Brain microvascular endothelial cell (primary cell): ENCODE results near the gene FBLN1.

Experiments
- DNase-seq: peaks from one replicate; pipeline ENCODE4 v3.0.0-alpha.2; 2020
- H3K27ac ChIP-seq: fragments of 250-450 bp; sonication (Bioruptor Pico); 2 replicates; pipeline ENCODE4 v1.5.1; 2020; ENCODE audit warnings: mild to moderate bottlenecking, moderate library complexity
- H3K27me3 ChIP-seq: fragments of 250-450 bp; sonication (Bioruptor Pico); replicated peaks from 2 replicates; pipeline ENCODE4 v1.5.1; 2020; ENCODE audit warnings: mild to moderate bottlenecking
- H3K36me3 ChIP-seq: fragments of 250-450 bp; sonication (Bioruptor Pico); replicated peaks from 2 replicates; pipeline ENCODE4 v1.5.1; 2020; ENCODE audit warnings: mild to moderate bottlenecking
- H3K4me3 ChIP-seq: 2 replicates; pipeline ENCODE4 v1.5.1; 2011; ENCODE audit warnings: low read depth, mild to moderate bottlenecking, control low read depth, low read length, moderate library complexity
- CTCF ChIP-seq: IDR thresholded peaks from 2 replicates; pipeline ENCODE4 v1.5.1; 2011; ENCODE audit warnings: low read depth, mild to moderate bottlenecking, moderate library complexity, low read length, control low read depth, inconsistent platforms; ENCODE audit errors: missing control alignments
- in situ Hi-C: cut with HindIII; loops from 2 replicates; pipeline ENCODE4 v1.10.0; 2017; ENCODE audit warnings: low sequenced_read_pairs, low pct_ligation_motif_present

FBLN1 gene

GRCh38 chr22:45644714-45645113 lies 142.0 kb downstream of the FBLN1 start:
- no peak for TF ChIP-seq CTCF
- H3K27me3 ChIP-seq = no peaks in the 10 kb centered on the region
- no peak overlapping the region for H3K4me3 ChIP-seq
- in situ Hi-C loops = no loop called here
- H3K36me3 ChIP-seq = no peaks in the 10 kb centered on the region
- no peak for DNase-seq
- no peak overlapping the region for H3K27ac ChIP-seq

- no peaks in the 10 kb centered on the region for H3K27me3 ChIP-seq
- peak overlapping the region; percentile 31 for H3K4me3 ChIP-seq
- in situ Hi-C loops = no loop called here
- no peak for DNase-seq
- TF ChIP-seq CTCF = no peak
- H3K36me3 ChIP-seq = no peaks in the 10 kb centered on the region
- H3K27ac ChIP-seq = no peak overlapping the region
Observed at GRCh38 chr22:45645150-45645525, 142.5 kb downstream of the FBLN1 start.

GRCh38 chr22:45645526-45646414 lies 143.1 kb downstream of the FBLN1 start:
- Histone ChIP-seq H3K36me3 (no peaks in the 10 kb centered on the region), H3K27ac (no peak overlapping the region), H3K4me3 (peak overlapping the region; percentile 31), H3K27me3 (no peaks in the 10 kb centered on the region)
- DNase-seq = peak; percentile 26
- TF ChIP-seq CTCF = peak; percentile 52
- in situ Hi-C loops = no loop called here

GRCh38 chr22:45647532-45648225 lies 145.0 kb downstream of the FBLN1 start:
- Histone ChIP-seq H3K36me3 (no peaks in the 10 kb centered on the region), H3K4me3 (no peak overlapping the region), H3K27ac (no peak overlapping the region), H3K27me3 (no peaks in the 10 kb centered on the region)
- DNase-seq = no peak
- TF ChIP-seq CTCF = no peak
- in situ Hi-C loops = no loop called here

- no peaks in the 10 kb centered on the region for H3K36me3 ChIP-seq
- H3K27ac ChIP-seq = no peak overlapping the region
- H3K4me3 ChIP-seq = no peak overlapping the region
- no peak for TF ChIP-seq CTCF
- H3K27me3 ChIP-seq = no peaks in the 10 kb centered on the region
- in situ Hi-C loops = no loop called here
- no peak for DNase-seq
Observed at GRCh38 chr22:45648301-45649117, 145.8 kb downstream of the FBLN1 start.
